ENCODE data around the gene CELSR1. TPM values are rescaled to one million over a fixed set of nuclear protein-coding genes. Genes with fewer than 3 reads are reported as not detected.

The CELSR1 gene
- total and polyA plus RNA-seq, 2 of the 13 experiments (the other 11 are each of a cell fraction or from before 2014, with no cell fraction given): 0.78 to 1.8 TPM

- TF ChIP-seq TRIM24 (CRISPR knock-in tag; IDR thresholded peaks at IDR 0.05) (no peak), SP1 (IDR thresholded peaks at IDR 0.05) (no peak), SP1 (CRISPR knock-in tag; IDR thresholded peaks at IDR 0.05) (no peak), STAT6 (CRISPR knock-in tag; IDR thresholded peaks at IDR 0.05; ENCODE audit: borderline replicate concordance) (no peak), HNRNPLL (IDR thresholded peaks at IDR 0.05; ENCODE audit: low read depth, low read length, poor library complexity, severe bottlenecking) (no peak), HNF1B (CRISPR knock-in tag; IDR thresholded peaks at IDR 0.05) (peak; percentile 87), RARG (CRISPR knock-in tag; IDR thresholded peaks at IDR 0.05; ENCODE audit: low read depth) (no peak), RBFOX2 (IDR thresholded peaks at IDR 0.05; ENCODE audit: low read depth, low read length) (0 out of 2 replicates have a peak, but pooled peaks have one; percentile 12), AKNA (CRISPR knock-in tag; IDR thresholded peaks at IDR 0.05; ENCODE audit: borderline replicate concordance) (no peak), ZNF501 (CRISPR knock-in tag; IDR thresholded peaks at IDR 0.05) (peak; percentile 67; the same call in 1 of the 2 replicates), HOXD1 (CRISPR knock-in tag; IDR thresholded peaks at IDR 0.05) (peak; percentile 62; the same call in 1 of the 2 replicates), E2F2 (CRISPR knock-in tag; IDR thresholded peaks at IDR 0.05; ENCODE audit: borderline replicate concordance) (no peak), FOXC1 (CRISPR knock-in tag; IDR thresholded peaks at IDR 0.05; ENCODE audit: borderline replicate concordance) (0 out of 2 replicates have a peak, but pooled peaks have one; percentile 29), BRD4 (CRISPR knock-in tag; IDR thresholded peaks at IDR 0.05) (no peak), SOX5 (CRISPR knock-in tag; IDR thresholded peaks at IDR 0.05; ENCODE audit: borderline replicate concordance) (peak; percentile 93), ZNF296 (CRISPR knock-in tag; conservative IDR thresholded peaks at IDR 0.05) (peak; percentile 98)
These were observed 84.2 kb downstream of the CELSR1 start (continued) for GRCh38 chr22:46453006-46453828.
